Measurements from ENCODE around the gene PHRF1.

The PHRF1 gene

GRCh38 chr11:610146-610801 lies 34.0 kb downstream of the PHRF1 start:
- H3K4me3 ChIP-seq (ENCODE audit: low read depth, low read length), result no peak overlapping the region
- no peak for TF ChIP-seq CTCF (IDR thresholded peaks at IDR 0.05; ENCODE audit: control insufficient read depth, extremely low read depth, insufficient read depth)
- DNase-seq (ENCODE audit: low read depth), result no peak

GRCh38 chr11:611001-611996 lies 35.0 kb downstream of the PHRF1 start:
- no peak for TF ChIP-seq CTCF (IDR thresholded peaks at IDR 0.05; ENCODE audit: control insufficient read depth, extremely low read depth, insufficient read depth)
- DNase-seq (ENCODE audit: low read depth), result no peak

GRCh38 chr11:612201-612960 lies 36.1 kb downstream of the PHRF1 start:
- no peak overlapping the region for H3K4me3 ChIP-seq (ENCODE audit: low read depth, low read length)
- DNase-seq (ENCODE audit: low read depth), result peak; percentile 11
- peak; percentile 22; the same call in 1 of the 2 replicates for TF ChIP-seq CTCF (IDR thresholded peaks at IDR 0.05; ENCODE audit: control insufficient read depth, extremely low read depth, insufficient read depth)

More at GRCh38 chr11:611001-611996, 35.0 kb downstream of the PHRF1 start:
- H3K4me3 ChIP-seq (ENCODE audit: low read depth, low read length), result no peak overlapping the region

- no peak for TF ChIP-seq CTCF (IDR thresholded peaks at IDR 0.05; ENCODE audit: control insufficient read depth, extremely low read depth, insufficient read depth)
- no peak for DNase-seq (ENCODE audit: low read depth)
- no peak overlapping the region for H3K4me3 ChIP-seq (ENCODE audit: low read depth, low read length)
Measured at GRCh38 chr11:612961-613300, 36.7 kb downstream of the PHRF1 start.

- DNase-seq (ENCODE audit: low read depth), result peak; percentile 51
- no peak for TF ChIP-seq CTCF (IDR thresholded peaks at IDR 0.05; ENCODE audit: control insufficient read depth, extremely low read depth, insufficient read depth)
- H3K4me3 ChIP-seq (ENCODE audit: low read depth, low read length), result peak overlapping the region; percentile 59
Measured at GRCh38 chr11:613369-613968, 37.2 kb downstream of the PHRF1 start.

GRCh38 chr11:614021-614622 lies 37.9 kb downstream of the PHRF1 start:
- H3K4me3 ChIP-seq (ENCODE audit: low read depth, low read length), result peak overlapping the region; percentile 59
- no peak for TF ChIP-seq CTCF (IDR thresholded peaks at IDR 0.05; ENCODE audit: control insufficient read depth, extremely low read depth, insufficient read depth)
- DNase-seq (ENCODE audit: low read depth), result no peak
